Anterior cingulate cortex (tissue), 58 donors: ENCODE results near the gene KMT2D.

Experiments
- DNase-seq, 58 donors: peaks; one replicate each; lab custom pipeline; 2025; lab: John Stamatoyannopoulos, UW

KMT2D gene

GRCh38 chr12:49038291-49038955 is 22.2 kb downstream of the KMT2D start:
- no peak for DNase-seq

DNA sequence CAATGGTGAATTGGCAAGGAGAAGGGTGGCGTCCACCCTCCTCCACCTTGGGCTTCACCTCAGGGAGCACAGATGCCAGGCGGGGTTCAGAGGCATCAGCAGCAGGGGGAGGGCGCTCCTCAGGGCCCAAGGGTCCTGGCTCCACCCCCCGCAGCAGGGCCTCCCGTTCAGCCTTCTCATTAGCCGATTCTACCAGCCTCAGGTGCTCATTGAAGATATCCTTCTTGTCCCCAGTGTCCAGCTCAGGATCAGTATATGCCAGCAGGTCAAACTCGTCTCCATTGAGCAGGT is 22.7 kb downstream of the KMT2D start:
- no peak for DNase-seq

DNA sequence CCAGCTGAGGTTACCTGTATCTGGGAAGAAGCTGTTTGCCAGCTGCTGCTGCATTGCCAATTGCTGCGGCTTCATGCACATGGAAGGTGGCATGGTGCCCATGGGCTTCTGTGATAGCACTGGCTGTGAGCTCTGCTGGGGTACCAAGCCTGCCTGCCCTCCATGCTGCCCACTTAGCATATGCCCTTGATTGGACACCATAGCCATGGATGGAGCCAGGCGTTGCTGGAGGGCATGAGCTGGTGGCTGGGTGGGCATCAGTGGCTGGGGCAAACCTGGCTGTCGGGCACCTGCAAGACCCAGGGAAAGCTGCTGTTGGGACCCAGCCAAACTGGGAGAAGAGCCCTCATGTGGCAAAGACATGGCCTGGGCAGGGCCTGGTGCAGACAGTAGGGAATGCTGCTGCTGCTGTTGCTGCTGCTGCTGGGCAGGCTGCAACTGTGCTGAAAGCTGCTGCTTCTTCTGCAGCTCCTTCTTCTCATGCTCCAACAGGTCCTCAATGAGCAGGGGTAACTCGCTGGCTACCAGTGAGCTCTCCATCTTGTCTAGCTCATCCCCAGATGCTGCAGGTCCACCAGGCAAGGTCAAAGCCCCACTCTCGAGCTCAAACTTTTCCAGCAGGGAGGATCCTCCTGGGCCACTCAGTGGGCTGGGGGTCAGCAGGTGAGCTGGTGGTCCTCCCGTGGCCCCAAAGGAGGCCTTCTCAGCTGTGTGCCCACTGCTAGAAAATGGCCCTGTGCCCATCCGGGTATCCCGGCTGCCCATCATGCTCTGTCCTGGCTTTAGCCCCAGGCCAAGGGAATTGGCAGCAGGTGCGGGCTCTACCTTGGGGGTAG is 23.3 kb downstream of the KMT2D start:
- no peak for DNase-seq

- no peak for DNase-seq
Observed at GRCh38 chr12:49036029-49036428, 24.6 kb downstream of the KMT2D start.

GRCh38 chr12:49034286-49034622 is 26.3 kb downstream of the KMT2D start:
- no peak for DNase-seq

DNA sequence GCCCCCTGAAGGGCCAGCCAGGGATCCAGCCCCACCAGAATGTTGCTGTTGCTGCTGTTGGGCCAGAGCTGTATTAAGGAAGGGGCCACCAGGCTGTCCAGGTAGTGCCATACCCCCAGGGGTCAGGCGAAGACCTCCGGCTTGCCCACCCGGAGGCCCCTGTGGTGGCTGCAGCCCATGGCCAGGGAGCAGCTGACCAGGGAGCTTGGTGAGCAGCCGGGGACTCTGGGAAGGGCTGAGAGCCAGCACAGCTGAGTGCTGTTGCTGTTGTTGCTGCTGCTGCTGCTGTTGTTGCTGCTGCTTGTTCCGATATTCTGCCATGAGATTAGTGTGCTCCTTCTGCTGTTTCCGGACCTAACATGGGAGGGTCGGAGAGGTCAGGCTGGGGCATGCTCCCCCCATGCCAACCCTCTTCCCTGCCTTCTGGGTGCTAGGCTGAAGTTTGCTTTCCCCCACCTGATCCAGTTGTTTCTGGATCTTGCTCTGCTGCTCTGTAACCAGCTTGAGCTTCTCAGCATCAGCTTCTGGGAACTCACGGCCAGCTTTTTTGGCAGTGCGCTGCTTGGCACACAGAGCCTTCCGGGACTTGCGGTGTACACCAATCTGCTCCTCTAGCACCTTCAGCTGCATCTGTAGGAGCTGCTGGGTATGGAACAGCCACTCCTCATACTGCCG is 26.8 kb downstream of the KMT2D start:
- peak in 14 of 58 donors; percentile 4 to 43 (median 18) for DNase-seq

- DNase-seq: no peak
Observed at GRCh38 chr12:49032679-49033447, 27.7 kb downstream of the KMT2D start.

GRCh38 chr12:49032276-49032675 is 28.3 kb downstream of the KMT2D start:
- no peak for DNase-seq

GRCh38 chr12:49031573-49032161 is 28.9 kb downstream of the KMT2D start:
- no peak for DNase-seq

- no peak for DNase-seq
Observed at GRCh38 chr12:49030714-49031572, 29.7 kb downstream of the KMT2D start.

- no peak for DNase-seq
Observed at GRCh38 chr12:49030119-49030518, 30.5 kb downstream of the KMT2D start.

GRCh38 chr12:49028666-49029275 is 31.8 kb downstream of the KMT2D start:
- DNase-seq: no peak

DNA sequence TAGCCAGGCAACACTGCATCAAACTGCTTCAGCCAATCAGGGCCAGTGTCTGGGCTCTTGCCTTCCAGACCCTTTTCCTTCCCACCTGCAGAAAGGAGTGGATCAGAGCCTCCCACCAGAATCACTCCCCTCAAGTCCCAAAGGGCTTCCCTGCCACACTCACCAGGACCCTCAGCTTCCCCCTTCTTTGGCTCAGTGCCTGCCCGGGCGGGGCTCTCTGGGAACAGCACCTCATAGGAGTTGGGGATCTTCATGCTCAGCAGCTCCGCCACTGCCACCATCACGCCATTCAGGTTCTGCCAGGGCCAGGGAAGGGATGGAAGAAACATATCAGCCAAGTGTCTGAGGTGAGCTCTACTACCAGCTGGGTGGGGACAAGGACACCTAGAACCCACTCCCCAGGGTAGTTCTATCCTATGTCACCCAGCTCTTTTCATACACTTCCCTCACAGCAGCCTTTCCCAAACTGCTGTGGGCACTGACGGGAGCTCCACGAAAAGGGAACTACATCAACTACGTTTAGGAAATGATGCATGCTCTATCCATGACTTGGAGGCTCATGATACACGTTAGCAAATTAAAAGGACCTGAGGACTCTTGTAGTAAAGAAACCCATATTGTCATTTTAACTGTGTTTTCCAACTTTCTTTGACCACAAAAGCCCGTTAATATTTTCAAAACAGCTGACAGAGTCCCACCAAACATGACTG is 32.6 kb downstream of the KMT2D start:
- no peak for DNase-seq

DNA sequence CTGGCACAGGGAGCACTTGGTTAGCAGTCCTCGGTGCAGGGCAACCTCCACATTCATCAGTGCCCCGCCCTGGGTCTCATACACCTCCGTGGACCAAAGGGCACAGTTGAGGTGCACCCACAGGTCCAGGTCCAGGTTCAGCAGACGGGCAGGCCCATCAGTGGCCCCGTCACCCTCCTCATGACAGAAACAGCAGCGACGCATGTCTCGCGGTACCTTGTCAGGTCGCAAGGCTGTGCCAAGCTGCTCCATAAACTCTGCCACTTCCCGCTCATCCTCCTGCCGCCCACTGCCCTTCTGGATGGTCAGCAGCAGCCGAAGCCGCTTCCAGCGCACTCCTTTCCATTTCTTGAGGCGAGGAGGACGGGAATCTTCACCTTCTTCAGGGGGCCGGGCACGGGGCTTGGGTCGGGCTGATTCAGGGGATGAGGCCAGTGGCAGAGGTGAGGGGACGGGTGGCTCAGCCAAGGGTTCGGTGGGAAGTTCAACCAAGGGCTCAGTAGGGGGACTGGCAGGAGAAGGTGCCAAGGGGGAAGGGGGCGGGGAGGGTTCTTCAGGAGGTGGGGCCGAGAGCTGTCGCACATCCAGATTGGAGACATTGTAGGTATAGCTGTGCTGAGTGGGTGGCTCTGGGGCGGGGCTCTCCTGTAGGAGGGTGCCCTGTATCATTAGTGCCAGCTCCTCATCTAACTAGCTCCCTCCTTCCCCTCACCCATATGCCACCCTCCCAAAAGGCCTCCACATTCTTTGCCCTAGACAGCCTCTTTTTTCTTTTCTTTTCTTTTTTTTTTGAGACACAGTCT is 33.7 kb downstream of the KMT2D start:
- no peak for DNase-seq

GRCh38 chr12:49026101-49026500 is 34.5 kb downstream of the KMT2D start:
- DNase-seq: no peak

- no peak for DNase-seq
Observed at GRCh38 chr12:49025463-49025862, 35.1 kb downstream of the KMT2D start.

GRCh38 chr12:49024543-49024942 is 36.1 kb downstream of the KMT2D start:
- no peak for DNase-seq

DNA sequence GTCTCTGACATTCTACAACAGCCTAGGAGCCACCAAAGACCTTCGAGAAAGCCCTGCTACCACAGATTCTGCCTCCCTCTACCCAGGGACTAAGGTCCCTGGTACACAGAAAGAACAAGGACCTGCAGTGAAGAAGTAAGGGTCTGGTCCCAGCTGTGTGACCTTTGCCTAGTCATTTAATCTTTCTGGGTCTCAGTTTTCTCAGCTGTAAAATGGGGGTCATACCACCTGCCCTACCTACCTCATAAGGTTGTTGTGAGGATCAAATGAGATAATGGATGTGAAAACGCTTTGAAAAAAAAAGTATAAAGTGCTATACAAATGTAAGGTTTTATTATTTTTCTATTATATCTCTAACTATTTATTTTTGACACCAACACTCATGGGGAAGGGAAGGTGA is 36.8 kb downstream of the KMT2D start:
- DNase-seq: no peak
